Measurements from ENCODE around the gene ARHGDIG.
A peak's percentile ranks its signal among the peaks of the same experiment; 100 is the strongest.
"Not testable (repeated sequence)": the region's sequence is repeated elsewhere in the genome, so short reads cannot be mapped to it uniquely, and the experiment has no call there.

ARHGDIG gene

GRCh38 chr16:262121-262745 lies 18.2 kb upstream of the ARHGDIG start:
- no peak for TF ChIP-seq SPI1 (IDR thresholded peaks at IDR 0.05; ENCODE audit: low read depth, low read length)
- TF ChIP-seq TAF1 (IDR thresholded peaks at IDR 0.05; ENCODE audit: low read depth, low read length) = no peak
- TF ChIP-seq PAX5 (IDR thresholded peaks at IDR 0.05; ENCODE audit: insufficient read depth, low read length, severe bottlenecking) = no peak
- no peak for TF ChIP-seq POLR2AphosphoS5 (IDR thresholded peaks at IDR 0.05; ENCODE audit: low read depth, low read length)
- TF ChIP-seq POU2F2 (IDR thresholded peaks at IDR 0.05; ENCODE audit: low read depth, low read length) = no peak
- no peak for TF ChIP-seq POLR2A (IDR thresholded peaks at IDR 0.05; ENCODE audit: low read depth, low read length)
- FAIRE-seq (no peak), DNase-seq (ENCODE audit: insufficient read length, low spot score) (no peak)

- TF ChIP-seq POLR2AphosphoS5 (IDR thresholded peaks at IDR 0.05; ENCODE audit: low read depth, low read length) (no peak), PAX5 (IDR thresholded peaks at IDR 0.05; ENCODE audit: insufficient read depth, low read length, severe bottlenecking) (no peak), POLR2A (IDR thresholded peaks at IDR 0.05; ENCODE audit: low read depth, low read length) (no peak), POU2F2 (IDR thresholded peaks at IDR 0.05; ENCODE audit: low read depth, low read length) (no peak), TAF1 (IDR thresholded peaks at IDR 0.05; ENCODE audit: low read depth, low read length) (no peak), SPI1 (IDR thresholded peaks at IDR 0.05; ENCODE audit: low read depth, low read length) (no peak)
- no peak for DNase-seq (ENCODE audit: insufficient read length, low spot score)
- FAIRE-seq = no peak
These were observed 17.1 kb upstream of the ARHGDIG start for GRCh38 chr16:263182-263774.

GRCh38 chr16:263944-264343 lies 16.4 kb upstream of the ARHGDIG start:
- TF ChIP-seq POLR2A (IDR thresholded peaks at IDR 0.05; ENCODE audit: low read depth, low read length) = no peak
- no peak for TF ChIP-seq POU2F2 (IDR thresholded peaks at IDR 0.05; ENCODE audit: low read depth, low read length)
- TF ChIP-seq SPI1 (IDR thresholded peaks at IDR 0.05; ENCODE audit: low read depth, low read length) = no peak
- no peak for TF ChIP-seq TAF1 (IDR thresholded peaks at IDR 0.05; ENCODE audit: low read depth, low read length)
- TF ChIP-seq PAX5 (IDR thresholded peaks at IDR 0.05; ENCODE audit: insufficient read depth, low read length, severe bottlenecking) = no peak
- TF ChIP-seq POLR2AphosphoS5 (IDR thresholded peaks at IDR 0.05; ENCODE audit: low read depth, low read length) = no peak
- FAIRE-seq (no peak), DNase-seq (ENCODE audit: insufficient read length, low spot score) (no peak)

GRCh38 chr16:264440-264951 lies 15.9 kb upstream of the ARHGDIG start:
- TF ChIP-seq POU2F2 (IDR thresholded peaks at IDR 0.05; ENCODE audit: low read depth, low read length) (no peak), POLR2A (IDR thresholded peaks at IDR 0.05; ENCODE audit: low read depth, low read length) (no peak), TAF1 (IDR thresholded peaks at IDR 0.05; ENCODE audit: low read depth, low read length) (no peak), SPI1 (IDR thresholded peaks at IDR 0.05; ENCODE audit: low read depth, low read length) (no peak), POLR2AphosphoS5 (IDR thresholded peaks at IDR 0.05; ENCODE audit: low read depth, low read length) (no peak), PAX5 (IDR thresholded peaks at IDR 0.05; ENCODE audit: insufficient read depth, low read length, severe bottlenecking) (no peak)
- DNase-seq (ENCODE audit: insufficient read length, low spot score) (no peak), FAIRE-seq (no peak)

GRCh38 chr16:265002-265529 lies 15.3 kb upstream of the ARHGDIG start:
- no peak for FAIRE-seq
- no peak for DNase-seq (ENCODE audit: insufficient read length, low spot score)
- no peak for TF ChIP-seq POLR2A (IDR thresholded peaks at IDR 0.05; ENCODE audit: low read depth, low read length)
- no peak for TF ChIP-seq SPI1 (IDR thresholded peaks at IDR 0.05; ENCODE audit: low read depth, low read length)

- FAIRE-seq = no peak
- no peak for DNase-seq (ENCODE audit: insufficient read length, low spot score)
- TF ChIP-seq POLR2AphosphoS5 (IDR thresholded peaks at IDR 0.05; ENCODE audit: low read depth, low read length) = no peak
- no peak for TF ChIP-seq TAF1 (IDR thresholded peaks at IDR 0.05; ENCODE audit: low read depth, low read length)
- TF ChIP-seq POU2F2 (IDR thresholded peaks at IDR 0.05; ENCODE audit: low read depth, low read length) = no peak
- no peak for TF ChIP-seq POLR2A (IDR thresholded peaks at IDR 0.05; ENCODE audit: low read depth, low read length)
- no peak for TF ChIP-seq PAX5 (IDR thresholded peaks at IDR 0.05; ENCODE audit: insufficient read depth, low read length, severe bottlenecking)
- TF ChIP-seq SPI1 (IDR thresholded peaks at IDR 0.05; ENCODE audit: low read depth, low read length) = no peak
These were observed 14.7 kb upstream of the ARHGDIG start for GRCh38 chr16:265711-266110.

- no peak for DNase-seq (ENCODE audit: insufficient read length, low spot score)
- no peak for FAIRE-seq
These were observed 13.9 kb upstream of the ARHGDIG start for GRCh38 chr16:266258-267164.

GRCh38 chr16:267562-267961 lies 12.8 kb upstream of the ARHGDIG start:
- peak; percentile 99 for FAIRE-seq
- DNase-seq (ENCODE audit: insufficient read length, low spot score) = not testable (repeated sequence)

More at GRCh38 chr16:266258-267164, 13.9 kb upstream of the ARHGDIG start:
- TF ChIP-seq POLR2A (IDR thresholded peaks at IDR 0.05; ENCODE audit: low read depth, low read length) (no peak), SPI1 (IDR thresholded peaks at IDR 0.05; ENCODE audit: low read depth, low read length) (no peak), TAF1 (IDR thresholded peaks at IDR 0.05; ENCODE audit: low read depth, low read length) (no peak), PAX5 (IDR thresholded peaks at IDR 0.05; ENCODE audit: insufficient read depth, low read length, severe bottlenecking) (no peak), POU2F2 (IDR thresholded peaks at IDR 0.05; ENCODE audit: low read depth, low read length) (no peak), POLR2AphosphoS5 (IDR thresholded peaks at IDR 0.05; ENCODE audit: low read depth, low read length) (no peak)
